Measurements from ENCODE around the gene PITPNM3.

DNA sequence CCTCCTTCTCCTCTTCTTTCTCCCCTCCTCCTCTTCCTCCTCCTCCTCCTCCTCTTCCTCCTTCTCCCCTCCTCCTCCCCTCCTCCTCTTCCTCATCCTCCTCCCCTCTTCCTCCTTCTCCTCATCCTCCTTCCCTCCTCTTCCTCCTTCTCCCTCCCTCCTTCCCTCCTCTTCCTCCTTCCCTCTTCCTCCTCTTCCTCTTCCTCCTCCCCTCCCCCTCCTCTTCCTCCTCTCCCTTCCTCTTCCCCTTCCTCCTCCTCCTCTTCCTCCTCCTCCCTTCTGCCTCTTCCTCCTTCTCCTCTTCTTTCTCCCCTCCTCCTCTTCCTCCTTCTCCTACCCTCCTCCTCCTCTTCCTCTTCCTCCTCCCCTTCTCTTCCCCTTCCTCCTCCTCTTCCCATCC lies 5.1 kb upstream of the PITPNM3 start:
- TF ChIP-seq CTCF (IDR thresholded peaks at IDR 0.05) (no peak), POLR2A (IDR thresholded peaks at IDR 0.05) (no peak)

All from adrenal gland (tissue), 5 donors.